Upper lobe of left lung (tissue), 6 donors: ENCODE results near the gene CLEC1A. TPM values are rescaled to one million over a fixed set of nuclear protein-coding genes. Genes with fewer than 3 reads are reported as not detected.
A peak's percentile ranks its signal among the peaks of the same experiment; 100 is the strongest.
"Not testable (repeated sequence)": the region's sequence is repeated elsewhere in the genome, so short reads cannot be mapped to it uniquely, and the experiment has no call there.

Experiments used
- ATAC-seq, 2 donors: fragments of 200-7000 bp; cut with Tn5 transposase; one replicate each; pipeline ENCODE4 v1.9.1; 2022; ENCODE audit warnings: mild to moderate bottlenecking in 2 of 2, moderate library complexity in 2 of 2; ENCODE audit not compliant: low FRiP score in 2 of 2
- DNase-seq, 2 donors: peaks; one replicate each; pipeline ENCODE4 v3.0.0-alpha.2; 2019 to 2020
- H3K27ac ChIP-seq, 4 donors: fragments of 200-600 bp; sonication (generic); one replicate each; pipeline ENCODE4 v1.5.1; 2016 to 2019
- H3K27me3 ChIP-seq, 4 donors: fragments of 200-600 bp; sonication (generic); one replicate each; pipeline ENCODE4 v1.5.1; 2017 to 2019
- H3K36me3 ChIP-seq, 4 donors: fragments of 200-600 bp; sonication (generic); one replicate each; pipeline ENCODE4 v1.5.1; 2016 to 2019
- H3K4me1 ChIP-seq, 4 donors: fragments of 200-600 bp; sonication (generic); one replicate each; pipeline ENCODE4 v1.5.1; 2018 to 2019
- H3K4me3 ChIP-seq, 4 donors: fragments of 200-600 bp; sonication (generic); one replicate each; pipeline ENCODE4 v1.5.1; 2017 to 2019; ENCODE audit warnings: mild to moderate bottlenecking in 2 of 4, moderate library complexity in 1 of 4
- H3K9me3 ChIP-seq, 4 donors: fragments of 200-600 bp; sonication (generic); one replicate each; pipeline ENCODE4 v1.5.1; 2018 to 2019
- CTCF ChIP-seq, 6 experiments: fragments of 450-650 bp in 4 of 6; fragments of 200-600 bp in 2 of 6; sonication (generic) in 2 of 6; IDR thresholded peaks; one replicate each; pipeline ENCODE4 v1.5.1; 2016 to 2019; ENCODE audit warnings: antibody characterized with exemption in 6 of 6
- EP300 ChIP-seq, 4 donors: sonication (generic); formaldehyde crosslinking; IDR thresholded peaks; one replicate each; pipeline ENCODE4 v1.5.1; 2017; ENCODE audit warnings: antibody characterized with exemption in 4 of 4, control low read depth in 2 of 4
- POLR2A ChIP-seq, 4 donors: fragments of 450-650 bp; IDR thresholded peaks; one replicate each; pipeline ENCODE4 v1.5.1; 2016 to 2017; ENCODE audit warnings: antibody characterized with exemption in 4 of 4, mild to moderate bottlenecking in 2 of 4
- POLR2AphosphoS5 ChIP-seq, 2 donors: sonication (generic); formaldehyde crosslinking; IDR thresholded peaks; one replicate each; pipeline ENCODE4 v1.5.1; 2017; ENCODE audit warnings: antibody characterized with exemption in 2 of 2
- WGBS, 2 donors: methylation state at CpG; one replicate each; pipeline ENCODE4 v1.1.5; 2017 to 2018; 5-methylcytosine and 5-hydroxymethylcytosine counted together
- total RNA-seq, 6 donors: library from RNA; depleted of rRNA in 4 of 6; stranded (reverse); fragments of >200 nt in 4 of 6; gene quantifications; one replicate each; pipeline versions ENCODE4 v1.1.0 to v1.2.1, GENCODE V29; 2016 to 2021
- donor health status: DM: no; HTN: no; CAD: no; lungs with moderate emphysema.
- donor health status: DM: no; HTN: yes; CAD: no; lungs with severe emphysema.

CLEC1A gene
- total RNA-seq, 6 donors from 2014 or later, result 3.9 to 13.0 (median 6.3) TPM

- Histone ChIP-seq H3K9me3 (no peaks in the 10 kb centered on the region), H3K4me3 (no peak overlapping the region), H3K36me3 (no peaks in the 10 kb centered on the region), H3K27me3 (no peaks in the 10 kb centered on the region), H3K4me1 (peaks cover 0 to 14% (median 6%) of the 10 kb centered on the region in 4 donors), H3K27ac (peak overlapping the region in 1 of 4 donors; percentile 32)
- WGBS, 2 donors, result 61 to 62% methylated on average over 4 of the region's 4 CpGs
- no peak for ATAC-seq
- DNase-seq, result no peak
- TF ChIP-seq CTCF (IDR thresholded peaks at IDR 0.05) (no peak), EP300 (IDR thresholded peaks at IDR 0.05) (no peak), POLR2AphosphoS5 (IDR thresholded peaks at IDR 0.05) (no peak), POLR2A (IDR thresholded peaks at IDR 0.05) (no peak)
Observed at GRCh38 chr12:10031321-10031720, 67.5 kb downstream of the CLEC1A start.

GRCh38 chr12:10030446-10030845, 68.3 kb downstream of the CLEC1A start, which contains the start of gene CLEC9A:
Gene CLEC9A, plus strand, starts transcription at chr12:10030682. Its CDS starts 22,006 bp downstream, at chr12:10052688.
- Histone ChIP-seq H3K4me3 (no peak within 1 kb of the TSS), H3K27ac (peak within 1 kb of the TSS in 2 of 4 donors; percentile 17 to 32), H3K9me3 (no peaks in the 10 kb centered on the region), H3K4me1 (peaks cover 0 to 14% (median 6%) of the 10 kb centered on the region in 4 donors), H3K27me3 (no peaks in the 10 kb centered on the region), H3K36me3 (no peaks in the 10 kb centered on the region)
- 78 to 91% methylated on average over 14 of the region's 14 CpGs for WGBS, 2 donors
- ATAC-seq (no peak), DNase-seq (peak in 1 of 2 donors; percentile 48)
- TF ChIP-seq POLR2AphosphoS5 (IDR thresholded peaks at IDR 0.05) (no peak), EP300 (IDR thresholded peaks at IDR 0.05) (no peak), POLR2A (IDR thresholded peaks at IDR 0.05) (no peak), CTCF (IDR thresholded peaks at IDR 0.05) (no peak)

GRCh38 chr12:10027721-10028120, 71.1 kb downstream of the CLEC1A start:
- H3K9me3 ChIP-seq, result no peaks in the 10 kb centered on the region
- peak; percentile 27 to 68 for TF ChIP-seq POLR2AphosphoS5 (IDR thresholded peaks at IDR 0.05)
- no peak for TF ChIP-seq CTCF (IDR thresholded peaks at IDR 0.05)
- TF ChIP-seq POLR2A (IDR thresholded peaks at IDR 0.05), result peak in 1 of 4 donors; percentile 46
- peak in 1 of 4 donors; percentile 85 for TF ChIP-seq EP300 (IDR thresholded peaks at IDR 0.05)
- DNase-seq (peak in 1 of 2 donors; percentile 50), ATAC-seq (peak in 1 of 2 donors; percentile 87)
- peaks cover 0 to 8% (median 0%) of the 10 kb centered on the region in 4 donors for H3K4me1 ChIP-seq
- 43 to 47% methylated on average over 4 of the region's 4 CpGs for WGBS, 2 donors
- no peaks in the 10 kb centered on the region for H3K36me3 ChIP-seq
- peak overlapping the region in 1 of 4 donors; percentile 14 for H3K4me3 ChIP-seq
- H3K27ac ChIP-seq, result peak overlapping the region; percentile 34 to 68 (median 53)
- H3K27me3 ChIP-seq, result no peaks in the 10 kb centered on the region

GRCh38 chr12:10027311-10027710, 71.5 kb downstream of the CLEC1A start:
- Histone ChIP-seq H3K27me3 (no peaks in the 10 kb centered on the region), H3K4me3 (peak overlapping the region in 1 of 4 donors; percentile 14), H3K27ac (peak overlapping the region in 3 of 4 donors; percentile 43 to 68 (median 63)), H3K36me3 (no peaks in the 10 kb centered on the region), H3K4me1 (peaks cover 0 to 8% (median 0%) of the 10 kb centered on the region in 4 donors), H3K9me3 (no peaks in the 10 kb centered on the region)
- DNase-seq (no peak), ATAC-seq (no peak)
- 45 to 56% methylated on average over 3 of the region's 3 CpGs for WGBS, 2 donors
- no peak for TF ChIP-seq POLR2AphosphoS5 (IDR thresholded peaks at IDR 0.05)
- TF ChIP-seq POLR2A (IDR thresholded peaks at IDR 0.05), result no peak
- no peak for TF ChIP-seq EP300 (IDR thresholded peaks at IDR 0.05)
- no peak for TF ChIP-seq CTCF (IDR thresholded peaks at IDR 0.05)

- not testable (repeated sequence) for H3K9me3 ChIP-seq, DNase-seq, H3K27me3 ChIP-seq, ATAC-seq, H3K4me3 ChIP-seq, H3K36me3 ChIP-seq, H3K4me1 ChIP-seq
- H3K27ac ChIP-seq, result peak overlapping the region in 1 of 4 donors; percentile 63
- 87 to 95% methylated on average over 4 of the region's 4 CpGs for WGBS, 2 donors
Observed at GRCh38 chr12:10026666-10027065, 72.1 kb downstream of the CLEC1A start.
